IPS-20b (cell line): ENCODE measurements around the gene ULBP1.
A peak's percentile ranks its signal among the peaks of the same experiment; 100 is the strongest.
"Not testable (repeated sequence)": the region's sequence is repeated elsewhere in the genome, so short reads cannot be mapped to it uniquely, and the experiment has no call there.

Experiments
- H3K27ac ChIP-seq: one replicate; pipeline ENCODE4 v1.5.1; 2013; ENCODE audit warnings: low read length
- H3K27me3 ChIP-seq: 2 replicates; pipeline ENCODE4 v1.6.1; 2013; ENCODE audit warnings: mild to moderate bottlenecking, low read length, inconsistent platforms; ENCODE audit not compliant: insufficient read depth
- H3K36me3 ChIP-seq: 2 replicates; pipeline ENCODE4 v1.6.1; 2013; ENCODE audit warnings: low read depth, mild to moderate bottlenecking, inconsistent platforms, low read length, moderate library complexity; ENCODE audit not compliant: insufficient read depth
- H3K4me1 ChIP-seq: 2 replicates; pipeline ENCODE4 v1.6.1; 2013; ENCODE audit warnings: mild to moderate bottlenecking, control low read depth, inconsistent platforms, low read length, moderate library complexity; ENCODE audit not compliant: insufficient read depth
- H3K4me3 ChIP-seq: 2 replicates; pipeline ENCODE4 v1.5.1; 2013; ENCODE audit warnings: mild to moderate bottlenecking, low read length, inconsistent platforms
- H3K9ac ChIP-seq: 2 replicates; pipeline ENCODE4 v1.6.1; 2013; ENCODE audit warnings: low read depth, mild to moderate bottlenecking, inconsistent platforms, low read length, moderate library complexity
- H3K9me3 ChIP-seq: 2 replicates; pipeline ENCODE4 v1.6.1; 2013; ENCODE audit warnings: mild to moderate bottlenecking, low read depth, low read length, inconsistent platforms; ENCODE audit not compliant: insufficient read depth

The ULBP1 gene

DNA sequence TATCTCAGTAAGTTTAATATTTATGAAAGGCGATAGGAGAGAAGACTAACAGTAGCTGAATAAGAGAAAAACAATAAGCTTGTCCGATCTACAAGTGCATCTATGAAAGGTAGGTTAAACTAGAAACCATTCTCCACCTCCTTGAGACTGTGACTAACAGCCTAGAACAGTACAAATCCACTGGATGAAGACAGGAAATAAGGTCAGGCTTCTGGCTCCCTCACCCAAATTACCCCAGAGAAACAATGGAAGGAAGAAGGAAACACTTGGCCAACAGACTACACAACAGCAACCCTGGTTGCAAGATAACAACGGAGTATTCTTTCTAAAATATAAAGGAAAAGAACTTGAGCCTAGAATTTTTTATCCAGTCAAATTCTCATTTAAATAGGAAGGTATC is 5.6 kb upstream of the ULBP1 start:
- not testable (repeated sequence) for H3K4me1 ChIP-seq, H3K36me3 ChIP-seq
- H3K27me3 ChIP-seq: peaks cover 97% of the 10 kb centered on the region

DNA sequence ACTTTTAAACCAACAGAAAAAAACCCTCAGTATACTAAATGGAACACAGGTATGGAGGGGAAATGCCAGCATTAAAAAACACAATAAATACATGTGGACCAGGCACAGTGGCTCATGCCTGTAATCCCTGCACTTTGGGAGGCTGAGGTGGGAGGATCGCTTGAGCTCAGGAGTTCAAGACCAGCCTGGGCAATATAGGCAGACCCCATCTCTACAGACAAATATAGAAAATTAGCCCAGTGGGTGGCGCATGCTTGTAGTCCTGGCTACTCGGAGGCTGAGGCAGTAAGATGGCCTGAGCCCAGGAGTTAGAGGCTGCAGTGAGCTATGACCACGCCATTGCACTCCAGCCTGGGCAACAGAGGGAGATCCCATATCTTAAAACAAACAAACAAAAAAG is 3.9 kb upstream of the ULBP1 start:
- not testable (repeated sequence) for H3K27ac ChIP-seq
- peaks cover 97% of the 10 kb centered on the region for H3K27me3 ChIP-seq

More for the DNA sequence above, 5.6 kb upstream of the ULBP1 start:
- H3K4me3 ChIP-seq, H3K9me3 ChIP-seq, H3K27ac ChIP-seq, H3K9ac ChIP-seq: not testable (repeated sequence)

DNA sequence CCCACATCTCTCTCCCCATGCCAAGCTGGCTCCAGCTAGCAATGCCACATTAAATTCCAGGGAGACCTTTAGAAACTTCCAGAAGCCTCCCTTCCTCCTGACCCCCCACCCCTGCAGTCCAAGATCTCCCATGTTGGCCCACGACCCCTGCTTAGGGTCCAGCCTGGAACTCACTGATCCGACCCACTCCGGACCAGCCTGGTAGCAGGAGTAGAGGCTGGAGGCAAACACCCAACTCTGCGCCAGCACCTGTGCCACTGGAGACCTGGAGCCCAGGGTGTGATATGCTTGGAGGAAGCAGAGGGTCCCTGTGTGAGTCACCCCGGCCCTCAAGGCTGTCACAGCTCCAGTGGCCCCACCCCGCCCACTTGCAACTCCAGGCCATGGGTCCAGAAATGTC is 3.3 kb upstream of the ULBP1 start:
- Histone ChIP-seq H3K27ac (no peak overlapping the region), H3K4me1 (0 out of 2 replicates have a peak, but pooled peaks cover 3% of the 10 kb centered on the region), H3K27me3 (peaks cover 97% of the 10 kb centered on the region), H3K9me3 (no peaks in the 10 kb centered on the region; the same call in 1 of the 2 replicates), H3K9ac (no peak overlapping the region), H3K36me3 (no peaks in the 10 kb centered on the region), H3K4me3 (no peak overlapping the region)

More for the DNA sequence above, 3.9 kb upstream of the ULBP1 start:
- H3K9me3 ChIP-seq, H3K9ac ChIP-seq, H3K36me3 ChIP-seq, H3K4me1 ChIP-seq, H3K4me3 ChIP-seq: not testable (repeated sequence)

DNA sequence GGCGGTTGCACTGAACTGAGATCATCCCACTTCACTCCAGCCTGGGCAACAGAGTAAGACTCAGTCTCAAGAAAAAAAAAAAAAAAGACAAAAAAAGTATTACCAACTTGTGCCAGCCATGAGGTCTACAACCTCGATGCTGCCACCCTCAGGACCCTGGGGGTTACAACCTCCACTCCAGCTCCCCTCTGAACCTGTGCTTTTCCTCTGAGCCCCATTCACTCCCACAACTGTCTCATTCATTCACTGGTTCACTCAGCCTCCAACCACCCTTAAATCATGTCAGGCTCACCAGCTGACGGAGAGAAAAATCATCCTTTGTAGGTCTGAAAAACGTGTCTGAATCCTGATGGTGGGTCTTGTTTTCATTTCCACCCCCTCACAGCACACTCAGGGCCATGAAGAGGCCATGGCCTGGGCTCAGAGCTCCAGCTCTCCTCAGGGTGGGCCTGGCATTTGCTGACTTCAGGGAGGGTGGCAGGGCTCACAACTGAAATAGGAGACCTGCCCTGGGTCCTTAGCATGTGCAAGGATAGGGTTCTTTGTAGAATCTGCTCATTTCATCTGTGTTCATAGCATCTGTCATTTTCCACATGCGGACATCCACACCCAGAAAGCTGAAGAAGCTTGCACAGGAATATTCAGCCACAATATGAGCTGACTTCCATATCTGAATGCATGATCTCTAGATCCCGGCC is 1.9 kb upstream of the ULBP1 start:
- H3K4me1 ChIP-seq: 0 out of 2 replicates have a peak, but pooled peaks cover 3% of the 10 kb centered on the region
- H3K9ac ChIP-seq: no peak overlapping the region
- no peak overlapping the region for H3K27ac ChIP-seq
- H3K9me3 ChIP-seq: no peaks in the 10 kb centered on the region; the same call in 1 of the 2 replicates
- peaks cover 97% of the 10 kb centered on the region for H3K27me3 ChIP-seq
- no peak overlapping the region for H3K4me3 ChIP-seq
- no peaks in the 10 kb centered on the region for H3K36me3 ChIP-seq

DNA sequence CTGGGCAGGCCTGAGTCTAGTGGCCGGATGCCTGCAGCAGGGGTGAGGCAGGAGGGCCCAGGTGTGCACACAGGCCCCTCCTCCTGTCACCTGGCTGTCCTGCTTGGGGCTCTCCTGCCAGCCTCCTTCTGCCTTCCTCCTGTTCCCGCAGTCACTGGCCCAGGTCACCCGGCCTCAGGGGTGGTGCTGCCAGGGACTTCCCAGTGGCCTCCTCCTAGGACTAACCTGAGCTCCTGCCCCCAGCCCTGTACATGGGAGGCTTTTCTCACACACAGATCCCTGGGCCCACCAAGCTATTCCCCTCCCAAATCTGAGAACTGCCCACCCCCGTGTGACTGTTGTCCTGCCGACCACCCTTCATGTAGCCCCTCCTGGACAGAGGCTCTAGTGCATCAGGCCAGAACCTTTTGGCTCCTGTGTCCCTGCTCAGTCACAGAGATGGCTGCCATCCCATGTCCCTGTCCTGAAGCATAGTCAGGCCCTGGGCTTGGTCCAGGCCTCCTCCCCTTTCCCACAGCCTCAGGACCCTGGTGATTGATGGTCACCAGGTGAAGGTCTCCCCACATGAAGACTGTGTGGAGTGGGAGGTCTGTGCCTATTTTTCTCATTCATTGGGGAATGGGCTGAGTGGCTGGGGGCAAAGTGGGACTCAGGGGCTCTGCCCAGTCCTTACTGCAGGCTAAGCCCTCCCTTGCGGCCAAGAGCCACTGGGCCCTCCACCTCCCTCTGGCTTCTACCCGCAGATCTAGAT is 1.1 kb upstream of the ULBP1 start:
- peak overlapping the region; percentile 60; the same call in 1 of the 2 replicates for H3K9ac ChIP-seq
- H3K4me1 ChIP-seq: 0 out of 2 replicates have a peak, but pooled peaks cover 3% of the 10 kb centered on the region
- H3K27me3 ChIP-seq: peaks cover 97% of the 10 kb centered on the region
- H3K4me3 ChIP-seq: peak overlapping the region; percentile 83; the same call in 1 of the 2 replicates
- H3K27ac ChIP-seq: no peak overlapping the region
- H3K36me3 ChIP-seq: no peaks in the 10 kb centered on the region
- H3K9me3 ChIP-seq: no peaks in the 10 kb centered on the region; the same call in 1 of the 2 replicates

DNA sequence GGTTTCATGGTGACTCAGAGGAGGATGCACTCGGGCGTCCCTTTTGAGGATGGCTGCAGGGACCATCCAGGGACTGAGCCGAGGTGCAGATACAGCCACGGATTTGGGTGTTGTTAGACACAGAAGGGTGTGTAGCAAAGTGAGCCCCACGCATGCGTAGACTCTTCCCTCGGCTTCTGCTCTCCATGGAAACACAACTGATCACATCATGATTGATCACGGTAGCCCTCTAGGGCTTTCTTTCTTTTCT is 606 bp upstream of the ULBP1 start:
- no peaks in the 10 kb centered on the region; the same call in 1 of the 2 replicates for H3K9me3 ChIP-seq
- no peaks in the 10 kb centered on the region for H3K36me3 ChIP-seq
- H3K27ac ChIP-seq: no peak overlapping the region
- peaks cover 97% of the 10 kb centered on the region for H3K27me3 ChIP-seq
- peak overlapping the region; percentile 60; the same call in 1 of the 2 replicates for H3K9ac ChIP-seq
- 0 out of 2 replicates have a peak, but pooled peaks cover 3% of the 10 kb centered on the region for H3K4me1 ChIP-seq
- peak overlapping the region; percentile 83 for H3K4me3 ChIP-seq

DNA sequence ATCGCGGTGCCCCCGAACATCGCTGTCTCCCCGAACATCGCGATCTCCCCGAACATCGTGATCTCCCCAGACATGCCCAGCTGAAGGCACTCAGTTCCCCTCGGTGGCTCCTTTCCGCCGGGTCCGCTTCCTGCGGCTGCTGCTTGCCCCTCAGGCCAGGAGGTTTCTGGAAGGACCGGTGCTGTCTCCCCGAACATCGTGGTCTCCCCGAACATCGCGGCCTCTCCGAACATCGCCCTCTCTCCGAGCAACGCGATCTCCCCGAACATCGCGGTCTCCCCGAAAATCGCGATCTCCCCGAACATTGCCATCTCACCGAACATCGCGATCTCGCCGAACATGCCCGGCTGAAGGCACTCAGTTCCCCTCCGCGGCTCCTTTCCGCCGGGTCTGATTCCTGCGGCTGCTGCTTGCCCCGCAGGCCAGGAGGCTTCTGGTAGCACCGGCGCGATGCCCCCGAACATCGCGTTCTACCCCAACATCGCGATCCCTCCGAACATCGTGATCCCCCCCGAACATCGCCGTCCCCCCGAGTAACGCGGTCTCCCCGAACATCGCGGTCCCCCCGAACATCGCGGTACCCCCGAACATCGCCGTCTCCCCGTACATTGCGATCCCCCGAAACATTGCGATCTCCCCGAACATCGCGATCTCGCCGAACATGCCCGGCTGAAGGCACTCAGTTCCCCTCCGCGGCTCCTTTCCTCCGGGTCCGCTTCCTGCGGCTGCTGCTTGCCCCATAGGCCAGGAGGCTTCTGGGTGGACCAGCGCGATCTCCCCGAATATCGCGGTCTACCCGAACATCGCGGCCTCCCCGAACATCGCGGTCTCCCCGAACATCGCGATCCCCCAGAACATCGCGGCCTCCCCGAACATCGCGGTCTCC is 808 bp downstream of the ULBP1 start:
- peaks cover 100% of the 10 kb centered on the region for H3K27me3 ChIP-seq
- no peaks in the 10 kb centered on the region for H3K36me3 ChIP-seq
- H3K4me1 ChIP-seq: 0 out of 2 replicates have a peak, but pooled peaks cover 3% of the 10 kb centered on the region
- no peaks in the 10 kb centered on the region; the same call in 1 of the 2 replicates for H3K9me3 ChIP-seq
- peak overlapping the region; percentile 83 for H3K4me3 ChIP-seq
- no peak overlapping the region for H3K27ac ChIP-seq
- no peak overlapping the region for H3K9ac ChIP-seq

DNA sequence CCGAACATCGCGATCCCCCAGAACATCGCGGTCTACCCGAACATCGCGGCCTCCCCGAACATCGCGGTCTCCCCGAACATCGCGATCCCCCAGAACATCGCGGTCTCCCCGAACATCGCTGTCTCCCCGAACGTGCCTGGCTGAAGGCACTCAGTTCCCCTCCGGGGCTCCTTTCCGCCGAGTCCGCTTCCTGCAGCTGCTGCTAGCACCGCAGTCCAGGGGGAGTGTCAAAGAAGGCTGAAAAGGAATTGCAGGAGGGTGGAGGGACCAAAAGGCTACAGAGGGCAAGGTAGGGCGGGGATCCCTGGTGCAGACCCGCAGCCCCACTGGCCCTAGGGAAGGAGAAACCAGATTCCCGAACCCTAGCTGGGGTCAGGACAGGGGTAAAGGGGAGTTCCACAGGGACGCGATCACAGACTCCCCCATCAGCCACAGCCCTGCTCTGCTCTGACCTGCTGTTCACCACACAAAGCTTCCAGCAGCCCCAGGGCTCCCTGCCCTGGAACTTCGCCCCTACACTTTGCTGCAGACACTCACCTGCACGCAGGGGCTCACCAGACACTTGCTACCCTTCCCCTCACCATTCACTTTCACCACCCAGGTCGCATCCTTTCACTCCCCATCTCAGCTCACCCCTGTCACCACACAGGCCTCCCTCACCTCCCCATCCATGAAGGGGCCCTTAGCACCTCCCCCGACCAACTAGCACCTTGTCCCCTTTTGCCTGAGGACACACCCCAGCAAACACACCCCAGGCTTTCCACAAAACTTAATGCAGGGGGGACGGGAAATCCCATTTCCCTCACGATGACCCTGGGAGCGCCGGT is 1.7 kb downstream of the ULBP1 start:
- peak overlapping the region; percentile 83 for H3K4me3 ChIP-seq
- H3K9ac ChIP-seq: no peak overlapping the region
- H3K27ac ChIP-seq: no peak overlapping the region
- peaks cover 100% of the 10 kb centered on the region for H3K27me3 ChIP-seq
- H3K9me3 ChIP-seq: no peaks in the 10 kb centered on the region; the same call in 1 of the 2 replicates
- no peaks in the 10 kb centered on the region for H3K36me3 ChIP-seq
- H3K4me1 ChIP-seq: 0 out of 2 replicates have a peak, but pooled peaks cover 3% of the 10 kb centered on the region

DNA sequence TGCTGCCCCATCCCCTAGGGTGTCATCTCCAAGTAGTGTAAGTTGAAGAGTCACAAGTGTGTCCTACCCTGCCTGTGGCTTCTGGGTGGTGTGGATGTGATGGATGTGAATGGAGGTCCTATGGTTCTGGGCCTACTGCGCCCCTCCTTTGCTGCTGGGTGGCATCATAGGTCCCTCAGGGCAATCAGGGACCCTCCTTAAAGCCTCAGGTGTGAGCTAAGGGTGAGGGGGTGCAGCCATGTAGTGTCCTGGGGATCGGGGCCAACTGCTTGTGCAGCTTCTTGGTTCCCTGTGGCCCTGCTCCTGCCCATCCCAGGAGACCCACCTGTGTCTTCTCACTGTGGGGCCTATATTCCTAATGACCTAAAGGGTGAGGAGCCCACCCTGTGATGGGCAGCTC is 2.6 kb downstream of the ULBP1 start:
- H3K27me3 ChIP-seq: peaks cover 100% of the 10 kb centered on the region
- not testable (repeated sequence) for H3K9me3 ChIP-seq, H3K9ac ChIP-seq, H3K4me3 ChIP-seq, H3K27ac ChIP-seq, H3K4me1 ChIP-seq, H3K36me3 ChIP-seq

DNA sequence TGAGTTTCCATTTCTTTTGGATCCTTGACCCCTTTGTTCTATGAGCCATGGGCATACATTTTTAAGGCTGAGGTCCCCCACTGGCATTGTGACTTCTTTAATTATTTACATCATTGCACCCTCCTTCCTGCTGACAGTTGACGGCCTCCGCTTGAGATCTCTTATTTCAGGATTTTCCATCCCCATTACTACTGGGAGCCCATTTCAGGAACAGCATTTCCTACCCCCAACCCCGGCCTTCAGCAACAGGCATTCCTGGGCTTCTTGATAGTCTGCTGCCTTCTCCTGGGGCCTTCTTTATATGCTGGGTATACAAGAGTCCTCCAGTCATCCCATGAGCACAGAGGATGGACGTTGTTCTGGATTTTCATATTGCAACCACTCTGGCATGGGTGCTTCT is 3.8 kb downstream of the ULBP1 start:
- Histone ChIP-seq H3K36me3 (no peaks in the 10 kb centered on the region), H3K27me3 (peaks cover 98% of the 10 kb centered on the region), H3K27ac (no peak overlapping the region)

DNA sequence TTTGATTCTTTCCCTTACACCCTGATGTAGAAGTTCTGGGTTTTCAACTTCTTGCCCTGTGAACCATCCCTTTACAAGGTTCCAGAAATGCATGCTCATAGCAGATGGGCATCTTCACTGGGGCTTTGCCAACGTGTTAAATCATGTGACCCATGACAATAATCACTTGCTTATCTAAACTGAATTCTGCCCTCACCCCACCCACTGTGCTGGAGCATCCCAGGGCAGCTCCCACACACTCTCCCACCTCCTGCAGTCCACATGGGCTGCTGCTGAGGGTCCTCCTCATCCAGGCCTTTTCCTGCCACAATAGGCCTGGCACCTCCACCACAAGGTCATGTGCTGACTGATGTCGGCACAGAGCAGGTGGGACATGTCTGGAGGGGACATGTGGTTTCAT is 4.3 kb downstream of the ULBP1 start:
- not testable (repeated sequence) for H3K9ac ChIP-seq, H3K27ac ChIP-seq, H3K4me1 ChIP-seq, H3K36me3 ChIP-seq, H3K4me3 ChIP-seq, H3K9me3 ChIP-seq
- peaks cover 98% of the 10 kb centered on the region for H3K27me3 ChIP-seq

More for the DNA sequence above, 3.8 kb downstream of the ULBP1 start:
- no peak overlapping the region for H3K9ac ChIP-seq
- no peak overlapping the region for H3K4me3 ChIP-seq
- H3K4me1 ChIP-seq: 0 out of 2 replicates have a peak, but pooled peaks cover 3% of the 10 kb centered on the region
- H3K9me3 ChIP-seq: no peaks in the 10 kb centered on the region; the same call in 1 of the 2 replicates
